IPS-15b (cell line): ENCODE measurements around the gene ZNF189.

ENCODE experiments used
- H3K27me3 ChIP-seq: one replicate; pipeline ENCODE4 v1.6.1; 2013; ENCODE audit warnings: low read length; ENCODE audit not compliant: control insufficient read depth, insufficient read depth
- H3K36me3 ChIP-seq: one replicate; pipeline ENCODE4 v1.6.1; 2013; ENCODE audit warnings: low read length; ENCODE audit not compliant: control insufficient read depth, insufficient read depth
- H3K4me1 ChIP-seq: one replicate; pipeline ENCODE4 v1.6.1; 2013; ENCODE audit warnings: mild to moderate bottlenecking, low read length; ENCODE audit not compliant: control insufficient read depth, insufficient read depth
- H3K4me3 ChIP-seq: one replicate; pipeline ENCODE4 v1.5.1; 2013; ENCODE audit warnings: low read depth, low read length
- H3K9ac ChIP-seq: one replicate; pipeline ENCODE4 v1.6.1; 2013; ENCODE audit warnings: low read depth, mild to moderate bottlenecking, low read length
- H3K9me3 ChIP-seq: one replicate; pipeline ENCODE4 v1.6.1; 2013; ENCODE audit warnings: mild to moderate bottlenecking, low read length; ENCODE audit not compliant: control insufficient read depth, insufficient read depth

ZNF189 gene

GRCh38 chr9:101366038-101366756, 32.5 kb upstream of the ZNF189 start:
- H3K9ac ChIP-seq: no peak overlapping the region
- H3K27me3 ChIP-seq: no peaks in the 10 kb centered on the region
- H3K36me3 ChIP-seq: no peaks in the 10 kb centered on the region
- no peak overlapping the region for H3K4me3 ChIP-seq
- peaks cover 2% of the 10 kb centered on the region for H3K4me1 ChIP-seq
- H3K9me3 ChIP-seq: no peaks in the 10 kb centered on the region

- H3K4me1 ChIP-seq: peaks cover 2% of the 10 kb centered on the region
- H3K9ac ChIP-seq: no peak overlapping the region
Observed at GRCh38 chr9:101367323-101367722, 31.3 kb upstream of the ZNF189 start.

GRCh38 chr9:101369286-101369685, 29.4 kb upstream of the ZNF189 start:
- peaks cover 2% of the 10 kb centered on the region for H3K4me1 ChIP-seq
- no peaks in the 10 kb centered on the region for H3K27me3 ChIP-seq
- H3K36me3 ChIP-seq: no peaks in the 10 kb centered on the region
- no peaks in the 10 kb centered on the region for H3K9me3 ChIP-seq
- H3K9ac ChIP-seq: no peak overlapping the region
- no peak overlapping the region for H3K4me3 ChIP-seq

More at GRCh38 chr9:101367323-101367722, 31.3 kb upstream of the ZNF189 start:
- Histone ChIP-seq H3K27me3 (no peaks in the 10 kb centered on the region), H3K4me3 (no peak overlapping the region), H3K36me3 (no peaks in the 10 kb centered on the region), H3K9me3 (no peaks in the 10 kb centered on the region)

- no peak overlapping the region for H3K9ac ChIP-seq
- H3K36me3 ChIP-seq: no peaks in the 10 kb centered on the region
- H3K27me3 ChIP-seq: no peaks in the 10 kb centered on the region
- no peak overlapping the region for H3K4me3 ChIP-seq
- H3K4me1 ChIP-seq: peaks cover 2% of the 10 kb centered on the region
- H3K9me3 ChIP-seq: no peaks in the 10 kb centered on the region
Observed at GRCh38 chr9:101369884-101370531, 28.6 kb upstream of the ZNF189 start.

- Histone ChIP-seq H3K36me3 (no peaks in the 10 kb centered on the region), H3K9ac (no peak overlapping the region), H3K9me3 (no peaks in the 10 kb centered on the region), H3K4me1 (peaks cover 2% of the 10 kb centered on the region), H3K4me3 (no peak overlapping the region), H3K27me3 (no peaks in the 10 kb centered on the region)
Observed at GRCh38 chr9:101371813-101372212, 26.8 kb upstream of the ZNF189 start.

GRCh38 chr9:101372327-101373118, 26.1 kb upstream of the ZNF189 start:
- Histone ChIP-seq H3K9ac (no peak overlapping the region), H3K4me3 (no peak overlapping the region), H3K36me3 (no peaks in the 10 kb centered on the region), H3K4me1 (peaks cover 2% of the 10 kb centered on the region), H3K27me3 (no peaks in the 10 kb centered on the region), H3K9me3 (no peaks in the 10 kb centered on the region)

GRCh38 chr9:101375546-101375945, 23.1 kb upstream of the ZNF189 start:
- H3K27me3 ChIP-seq: no peaks in the 10 kb centered on the region
- H3K4me1 ChIP-seq: no peaks in the 10 kb centered on the region
- no peak overlapping the region for H3K4me3 ChIP-seq
- no peak overlapping the region for H3K9ac ChIP-seq
- no peaks in the 10 kb centered on the region for H3K9me3 ChIP-seq
- no peaks in the 10 kb centered on the region for H3K36me3 ChIP-seq

- no peaks in the 10 kb centered on the region for H3K9me3 ChIP-seq
- no peak overlapping the region for H3K4me3 ChIP-seq
- no peaks in the 10 kb centered on the region for H3K4me1 ChIP-seq
- no peaks in the 10 kb centered on the region for H3K27me3 ChIP-seq
- H3K36me3 ChIP-seq: no peaks in the 10 kb centered on the region
- H3K9ac ChIP-seq: no peak overlapping the region
Observed at GRCh38 chr9:101376111-101376848, 22.4 kb upstream of the ZNF189 start.

GRCh38 chr9:101380295-101380694, 18.4 kb upstream of the ZNF189 start:
- no peaks in the 10 kb centered on the region for H3K36me3 ChIP-seq
- H3K4me3 ChIP-seq: no peak overlapping the region
- peaks cover 5% of the 10 kb centered on the region for H3K4me1 ChIP-seq
- H3K9ac ChIP-seq: no peak overlapping the region
- H3K9me3 ChIP-seq: no peaks in the 10 kb centered on the region
- H3K27me3 ChIP-seq: no peaks in the 10 kb centered on the region

- H3K9ac ChIP-seq: no peak overlapping the region
- H3K4me1 ChIP-seq: peaks cover 5% of the 10 kb centered on the region
- no peak overlapping the region for H3K4me3 ChIP-seq
- H3K9me3 ChIP-seq: no peaks in the 10 kb centered on the region
- no peaks in the 10 kb centered on the region for H3K36me3 ChIP-seq
- no peaks in the 10 kb centered on the region for H3K27me3 ChIP-seq
Observed at GRCh38 chr9:101381118-101381517, 17.5 kb upstream of the ZNF189 start.

- H3K9me3 ChIP-seq: no peaks in the 10 kb centered on the region
- H3K27me3 ChIP-seq: no peaks in the 10 kb centered on the region
- H3K4me3 ChIP-seq: no peak overlapping the region
- no peaks in the 10 kb centered on the region for H3K36me3 ChIP-seq
- H3K9ac ChIP-seq: no peak overlapping the region
- peaks cover 5% of the 10 kb centered on the region for H3K4me1 ChIP-seq
Observed at GRCh38 chr9:101381833-101382342, 16.8 kb upstream of the ZNF189 start.
